ENCODE data around the gene EFCAB10.
"Not testable (repeated sequence)": the region's sequence is repeated elsewhere in the genome, so short reads cannot be mapped to it uniquely, and the experiment has no call there.

The EFCAB10 gene

DNA sequence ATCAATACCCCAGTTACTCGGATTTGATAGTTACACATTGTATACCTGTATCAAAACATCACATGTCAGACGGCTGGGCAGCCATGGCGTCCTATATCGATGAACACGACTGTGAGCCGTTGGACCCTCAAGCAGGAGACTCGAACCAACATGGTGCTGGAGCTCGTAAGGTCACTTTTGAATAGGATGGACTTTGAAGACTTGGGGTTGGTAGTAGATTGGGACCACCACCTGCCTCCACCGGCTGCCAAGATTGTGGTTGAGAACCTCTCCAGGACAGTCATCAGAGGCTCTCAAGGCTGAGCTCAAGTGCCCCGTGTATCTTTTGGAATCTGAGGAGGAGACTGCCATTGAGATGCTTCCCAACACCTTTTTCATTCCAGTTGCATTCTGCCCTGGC lies 51.2 kb downstream of the EFCAB10 start:
- no peak for DNase-seq

DNA sequence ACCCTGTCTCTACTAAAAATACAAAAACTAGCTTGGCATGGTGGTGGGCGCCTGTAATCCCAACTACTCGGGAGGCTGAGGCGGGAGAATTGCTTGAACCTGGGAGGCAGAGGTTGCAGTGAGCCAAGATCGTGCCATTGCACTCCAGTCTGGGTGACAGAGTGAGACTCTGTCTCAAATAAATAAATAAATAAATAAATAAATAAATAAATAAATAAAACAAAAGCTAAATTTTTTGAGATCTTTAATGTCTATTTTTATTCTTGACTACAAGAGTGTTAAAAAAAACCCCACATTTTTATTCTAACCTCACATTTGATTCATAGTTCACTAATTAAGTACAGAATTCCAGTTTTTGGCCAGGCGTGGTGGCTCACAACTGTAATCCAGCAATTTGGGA lies 53.6 kb downstream of the EFCAB10 start:
- DNase-seq = not testable (repeated sequence)

DNA sequence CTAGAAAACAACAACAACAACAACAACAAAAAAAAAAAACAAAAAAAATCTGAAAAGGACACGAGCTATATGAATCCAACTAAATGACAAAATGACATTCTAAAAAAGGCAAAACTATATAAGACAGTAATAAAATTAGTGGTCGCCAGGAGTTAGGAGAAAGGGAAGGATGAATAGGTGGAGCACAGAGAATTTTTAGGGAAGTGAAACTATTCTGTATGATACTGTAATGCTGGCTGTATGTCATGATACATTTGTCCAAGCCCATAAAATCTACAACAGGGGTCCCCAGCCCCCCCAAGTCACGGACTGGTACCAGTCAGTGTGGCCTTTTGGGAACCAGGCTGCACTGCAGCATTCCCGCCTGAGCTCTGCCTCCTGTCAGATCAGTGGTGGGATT lies 56.5 kb downstream of the EFCAB10 start:
- DNase-seq = no peak

DNA sequence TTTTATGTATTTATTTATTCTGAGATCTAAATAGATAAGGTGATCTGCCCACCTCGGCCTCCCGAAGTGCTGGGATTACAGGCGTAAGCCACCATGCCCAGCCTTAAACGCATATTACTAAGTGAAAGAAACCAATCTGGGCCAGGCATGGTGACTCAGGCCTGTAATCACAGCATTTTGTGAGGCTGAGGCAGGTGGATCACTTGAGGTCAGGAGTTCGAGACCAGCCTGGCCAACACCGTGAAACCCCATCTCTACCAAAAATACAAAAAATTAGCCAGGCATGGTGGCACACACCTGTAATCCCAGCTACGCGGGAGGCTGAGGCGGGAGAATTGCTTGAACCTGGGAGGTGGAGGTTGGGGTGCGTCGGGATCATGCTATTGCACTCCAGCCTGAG lies 56.9 kb downstream of the EFCAB10 start:
- DNase-seq = not testable (repeated sequence)

DNA sequence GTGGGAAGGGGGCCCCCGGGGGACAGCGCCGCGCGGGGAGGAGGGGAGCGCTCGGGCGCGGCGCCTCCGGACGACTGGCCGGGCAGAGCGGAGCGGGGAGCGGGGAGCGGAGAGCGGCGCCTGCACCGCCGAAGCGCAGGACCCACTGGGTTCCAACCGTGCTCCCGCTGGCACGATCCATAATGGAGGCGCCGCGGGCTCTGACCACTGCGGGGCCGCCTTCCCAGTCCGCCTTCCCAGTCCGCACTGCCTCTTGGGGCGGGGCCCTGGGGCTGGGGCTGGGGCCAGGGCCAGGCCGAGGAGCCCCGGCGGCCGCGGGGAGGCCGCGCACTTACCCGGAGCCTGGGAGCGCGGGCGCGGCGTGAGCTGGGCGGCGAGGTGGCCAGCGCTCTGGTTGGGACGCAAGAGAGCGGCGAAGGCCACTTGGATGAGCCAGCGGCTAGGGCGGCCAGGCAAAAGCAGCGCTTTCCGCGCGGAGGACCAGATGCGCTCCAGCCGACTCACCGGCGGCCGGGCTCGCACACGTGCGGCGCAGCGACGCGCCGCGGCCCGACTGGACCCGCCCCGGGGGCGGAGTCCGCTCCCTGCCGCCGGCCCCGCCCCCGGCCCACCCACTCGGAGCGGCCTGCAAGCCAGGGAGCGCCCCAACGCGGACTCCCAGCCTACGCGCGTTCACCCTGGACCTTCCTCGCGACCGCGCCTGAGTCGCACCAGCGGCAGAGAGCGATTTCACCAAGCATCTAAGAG lies 59.4 kb downstream of the EFCAB10 start, which contains the start of gene PUS7:
TSS of gene PUS7 (minus strand) at position 555 of the 747 bp plus-strand sequence. CDS start 13,759 bp downstream, outside the sequence.
- DNase-seq = peak; percentile 26 to 79 (median 60)

DNA sequence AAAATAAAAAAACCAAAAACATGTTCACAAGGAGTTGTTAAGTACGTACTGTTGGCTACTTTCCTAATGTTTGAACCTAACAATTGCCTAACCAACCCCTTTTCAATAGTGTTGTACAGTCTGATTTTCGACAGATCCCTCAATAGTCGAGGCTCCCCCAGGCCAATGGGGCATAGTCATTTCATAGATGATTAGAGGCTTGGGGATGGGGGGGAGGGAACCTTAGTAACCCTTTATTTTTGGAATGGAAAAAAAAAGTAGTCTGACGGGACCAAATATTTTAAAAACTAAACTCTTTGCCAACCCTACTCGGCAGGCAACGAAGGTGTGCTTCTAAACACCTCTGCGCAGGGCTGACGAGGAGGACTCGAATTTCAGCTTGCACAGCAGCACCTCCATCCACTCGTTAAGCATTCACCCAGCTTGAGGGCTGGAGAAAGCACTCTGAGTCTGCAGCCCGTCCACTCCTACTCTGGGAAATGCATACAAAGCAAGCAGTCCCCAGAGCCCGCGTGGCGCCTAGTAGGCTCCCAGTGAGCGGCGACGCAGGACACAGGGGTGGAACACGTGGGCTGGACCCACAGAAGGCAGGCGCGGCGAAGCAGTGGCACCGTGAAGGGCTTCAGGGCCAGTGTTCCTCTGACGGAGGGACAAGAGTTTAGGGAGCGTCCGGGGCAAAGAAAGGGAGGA lies 60.1 kb downstream of the EFCAB10 start:
- DNase-seq = peak in 1 of 4 experiments; percentile 8

DNA sequence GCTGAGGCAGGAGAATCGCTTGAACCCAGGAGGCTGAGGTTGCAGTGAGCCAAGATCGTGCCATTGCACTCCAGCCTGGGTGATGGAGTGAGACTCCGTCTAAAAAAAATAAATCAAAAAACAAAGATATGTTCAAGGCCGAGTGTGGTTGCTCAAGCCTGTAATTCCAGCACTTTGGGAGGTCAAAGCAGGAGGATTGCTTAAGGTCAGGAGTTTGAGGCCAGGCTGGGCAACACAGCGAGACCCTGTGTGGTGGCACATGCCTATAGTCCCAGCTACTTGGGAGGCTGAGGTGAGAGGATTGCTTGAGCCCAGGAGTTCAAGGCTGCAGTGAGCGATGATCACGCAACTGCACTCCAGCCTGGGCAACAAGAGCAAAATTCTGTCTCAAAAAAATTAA lies 60.7 kb downstream of the EFCAB10 start:
- not testable (repeated sequence) for DNase-seq

DNA sequence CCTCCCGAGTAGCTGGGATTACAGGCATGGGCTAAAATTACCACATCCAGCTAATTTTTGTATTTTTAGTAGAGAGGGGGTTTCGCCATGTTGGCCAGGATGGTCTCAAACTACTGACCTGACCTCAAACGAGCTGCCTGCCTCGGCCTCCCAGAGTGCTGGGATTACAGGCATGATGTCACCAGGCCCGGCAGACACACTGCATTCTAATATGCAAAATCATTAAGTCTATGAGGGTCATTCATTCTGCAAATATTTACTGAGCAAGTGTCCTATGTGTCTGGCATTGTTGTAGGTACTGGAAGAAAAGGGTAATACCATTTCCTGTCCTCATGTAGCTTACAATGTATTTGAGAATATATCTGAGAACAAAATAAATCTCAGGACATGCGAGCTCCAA lies 61.9 kb downstream of the EFCAB10 start:
- no peak for DNase-seq

DNA sequence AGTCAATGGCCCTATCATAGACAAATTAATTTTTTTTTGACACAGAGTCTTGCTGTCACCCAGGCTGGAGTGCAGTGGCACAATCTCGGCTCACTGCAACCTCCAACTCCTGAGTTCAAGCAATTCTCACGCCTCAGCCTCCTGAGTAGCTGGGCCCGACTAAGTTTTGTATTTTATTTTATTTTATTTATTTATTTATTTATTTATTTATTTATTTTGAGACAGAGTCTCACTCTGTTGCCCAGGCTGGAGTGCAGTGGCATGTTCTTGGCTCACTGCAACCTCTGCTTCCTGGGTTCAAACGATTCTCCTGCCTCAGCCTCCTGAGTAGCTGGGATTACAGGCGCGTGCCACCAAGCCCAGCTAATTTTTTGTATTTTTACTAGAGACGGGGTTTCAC lies 65.7 kb downstream of the EFCAB10 start:
- not testable (repeated sequence) for DNase-seq
